Suprapubic skin (tissue), 4 donors: ENCODE results near the gene TCP11L1.

Experiments used
- EP300 ChIP-seq: sonication (generic); formaldehyde crosslinking; IDR thresholded peaks from one replicate; pipeline ENCODE4 v1.6.1; 2017; ENCODE audit warnings: antibody characterized with exemption
- POLR2A ChIP-seq, 2 donors: fragments of 450-650 bp; IDR thresholded peaks; one replicate each; pipeline ENCODE4 v1.6.1; 2017; ENCODE audit warnings: antibody characterized with exemption in 2 of 2, mild to moderate bottlenecking in 2 of 2, moderate library complexity in 2 of 2
- POLR2AphosphoS5 ChIP-seq, 3 donors: sonication (generic); formaldehyde crosslinking; IDR thresholded peaks; one replicate each; pipeline ENCODE4 v1.6.1; 2017; ENCODE audit warnings: antibody characterized with exemption in 3 of 3
- TF ChIP-seq, protein P1 (sequence below), 2 donors: fragments of 200-600 bp in 1 of 2; fragments of 450-650 bp in 1 of 2; sonication (generic) in 1 of 2; IDR thresholded peaks; one replicate each; pipeline ENCODE4 v1.5.1; 2016 to 2019; ENCODE audit warnings: antibody characterized with exemption in 2 of 2, mild to moderate bottlenecking in 1 of 2, moderate library complexity in 1 of 2

DNA sequence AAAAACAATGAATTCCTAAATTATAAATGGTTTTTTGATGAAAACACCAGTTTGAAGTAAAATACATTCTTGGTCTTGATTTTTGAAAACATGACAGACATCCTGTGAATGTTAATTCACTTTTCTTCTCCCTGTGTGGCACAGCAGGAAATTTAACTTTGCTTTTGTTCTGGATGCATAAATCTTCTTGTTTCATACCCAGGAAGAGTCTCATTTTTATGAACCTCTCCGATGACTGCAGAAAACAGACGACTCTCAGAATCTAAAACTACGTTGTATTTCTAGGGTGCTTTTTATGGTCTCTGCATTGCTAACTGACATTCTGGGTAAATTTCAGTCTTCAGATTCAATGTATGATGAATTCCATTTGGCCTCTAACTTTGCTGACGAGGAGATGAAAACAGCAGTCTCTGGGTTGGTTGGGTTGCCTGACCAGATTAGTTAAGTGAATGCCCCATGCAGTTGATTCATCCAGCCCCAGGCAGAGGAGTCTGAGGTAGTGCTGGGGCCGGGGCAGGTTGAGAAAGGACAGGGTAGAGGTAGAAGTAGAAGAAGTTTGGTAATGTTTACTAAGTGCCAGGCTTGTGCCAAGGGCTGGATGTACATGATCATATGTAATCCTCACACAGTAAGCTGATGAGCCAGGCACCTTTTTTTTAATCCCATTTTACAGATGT is 20.1 kb downstream of the TCP11L1 start:
- TF ChIP-seq, protein P1, sequence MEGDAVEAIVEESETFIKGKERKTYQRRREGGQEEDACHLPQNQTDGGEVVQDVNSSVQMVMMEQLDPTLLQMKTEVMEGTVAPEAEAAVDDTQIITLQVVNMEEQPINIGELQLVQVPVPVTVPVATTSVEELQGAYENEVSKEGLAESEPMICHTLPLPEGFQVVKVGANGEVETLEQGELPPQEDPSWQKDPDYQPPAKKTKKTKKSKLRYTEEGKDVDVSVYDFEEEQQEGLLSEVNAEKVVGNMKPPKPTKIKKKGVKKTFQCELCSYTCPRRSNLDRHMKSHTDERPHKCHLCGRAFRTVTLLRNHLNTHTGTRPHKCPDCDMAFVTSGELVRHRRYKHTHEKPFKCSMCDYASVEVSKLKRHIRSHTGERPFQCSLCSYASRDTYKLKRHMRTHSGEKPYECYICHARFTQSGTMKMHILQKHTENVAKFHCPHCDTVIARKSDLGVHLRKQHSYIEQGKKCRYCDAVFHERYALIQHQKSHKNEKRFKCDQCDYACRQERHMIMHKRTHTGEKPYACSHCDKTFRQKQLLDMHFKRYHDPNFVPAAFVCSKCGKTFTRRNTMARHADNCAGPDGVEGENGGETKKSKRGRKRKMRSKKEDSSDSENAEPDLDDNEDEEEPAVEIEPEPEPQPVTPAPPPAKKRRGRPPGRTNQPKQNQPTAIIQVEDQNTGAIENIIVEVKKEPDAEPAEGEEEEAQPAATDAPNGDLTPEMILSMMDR (IDR thresholded peaks at IDR 0.05), result no peak
- TF ChIP-seq POLR2AphosphoS5 (IDR thresholded peaks at IDR 0.05) (no peak), POLR2A (IDR thresholded peaks at IDR 0.05) (no peak), EP300 (no peak)
